ENCODE measurements around the gene GPR107.

GRCh38 chr9:130158001-130158400 is 104.3 kb downstream of the GPR107 start:
- TF ChIP-seq ARNTL (CRISPR knock-in tag; IDR thresholded peaks at IDR 0.05; ENCODE audit: borderline replicate concordance, low read depth) (no peak), CSRNP3 (CRISPR knock-in tag; IDR thresholded peaks at IDR 0.05) (no peak), TOX (CRISPR knock-in tag; IDR thresholded peaks at IDR 0.05; ENCODE audit: borderline replicate concordance) (no peak), POU6F1 (CRISPR knock-in tag; IDR thresholded peaks at IDR 0.05; ENCODE audit: borderline replicate concordance, low read depth) (no peak), PPARA (CRISPR knock-in tag; IDR thresholded peaks at IDR 0.05; ENCODE audit: borderline replicate concordance) (no peak), OSR1 (CRISPR knock-in tag; IDR thresholded peaks at IDR 0.05) (no peak), ZFP3 (CRISPR knock-in tag; IDR thresholded peaks at IDR 0.05) (no peak), BACH2 (CRISPR knock-in tag; IDR thresholded peaks at IDR 0.05; ENCODE audit: borderline replicate concordance) (no peak)
